ENCODE measurements around the gene SLAMF8. TPM values are rescaled to one million over a fixed set of nuclear protein-coding genes. Genes with fewer than 3 reads are reported as not detected.

Gene SLAMF8
- total RNA-seq, 1 experiment from 2014 or later = not detected

DNA sequence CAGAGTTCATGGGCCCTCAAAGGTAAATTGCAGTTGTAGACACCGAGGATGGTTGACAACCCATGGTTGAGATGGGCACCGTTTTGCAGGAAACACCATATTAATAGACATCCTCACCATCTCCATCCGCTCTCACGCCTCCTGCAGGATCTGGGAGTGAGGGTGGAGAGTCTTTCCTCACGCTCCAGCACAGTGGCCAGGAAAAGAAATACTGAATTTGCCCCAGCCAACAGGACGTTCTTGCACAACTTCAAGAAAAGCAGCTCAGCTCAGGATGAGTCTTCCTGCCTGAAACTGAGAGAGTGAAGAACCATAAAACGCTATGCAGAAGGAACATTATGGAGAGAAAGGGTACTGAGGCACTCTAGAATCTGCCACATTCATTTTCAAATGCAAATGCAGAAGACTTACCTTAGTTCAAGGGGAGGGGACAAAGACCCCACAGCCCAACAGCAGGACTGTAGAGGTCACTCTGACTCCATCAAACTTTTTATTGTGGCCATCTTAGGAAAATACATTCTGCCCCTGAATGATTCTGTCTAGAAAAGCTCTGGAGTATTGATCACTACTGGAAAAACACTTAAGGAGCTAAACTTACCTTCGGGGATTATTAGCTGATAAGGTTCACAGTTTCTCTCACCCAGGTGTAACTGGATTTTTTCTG, 9.3 kb downstream of the SLAMF8 start:
- no TSS peak for BruUV-seq (replicated peaks)
- in situ Hi-C loops (cut with HindIII; ENCODE audit: low pct_unique_long_range_greater_than_20kb, low sequenced_read_pairs) = no loop called here
- ATAC-seq (no peak), DNase-seq (ENCODE audit: low read depth, low spot score) (no peak)
- no peaks in the 10 kb centered on the region for H3K36me3 ChIP-seq (ENCODE audit: control insufficient read depth, insufficient read depth, low read length)
- intact Hi-C loops (cut with micrococcal nuclease; ENCODE audit: unreplicated experiment) = no loop called here
- ChIA-PET POLR2A (no interaction called here), CTCF (no interaction called here)
- no peak for TF ChIP-seq SIN3A (IDR thresholded peaks at IDR 0.05; ENCODE audit: borderline replicate concordance, insufficient read depth, low read depth, low read length)
- no peaks in the 10 kb centered on the region for H3K4me1 ChIP-seq (ENCODE audit: control insufficient read depth, insufficient read depth, low read length)
- H3K4me3 ChIP-seq (ENCODE audit: low read depth in 2 of 2, low read length in 2 of 2) = no peak overlapping the region
- no peaks in the 10 kb centered on the region for H3K9me3 ChIP-seq (ENCODE audit: control insufficient read depth, insufficient read depth, low read depth, low read length)
- H3K27ac ChIP-seq (ENCODE audit: low read length) = no peak overlapping the region
- no peaks in the 10 kb centered on the region for H3K27me3 ChIP-seq (ENCODE audit: control insufficient read depth, insufficient read depth, low read length)

DNA sequence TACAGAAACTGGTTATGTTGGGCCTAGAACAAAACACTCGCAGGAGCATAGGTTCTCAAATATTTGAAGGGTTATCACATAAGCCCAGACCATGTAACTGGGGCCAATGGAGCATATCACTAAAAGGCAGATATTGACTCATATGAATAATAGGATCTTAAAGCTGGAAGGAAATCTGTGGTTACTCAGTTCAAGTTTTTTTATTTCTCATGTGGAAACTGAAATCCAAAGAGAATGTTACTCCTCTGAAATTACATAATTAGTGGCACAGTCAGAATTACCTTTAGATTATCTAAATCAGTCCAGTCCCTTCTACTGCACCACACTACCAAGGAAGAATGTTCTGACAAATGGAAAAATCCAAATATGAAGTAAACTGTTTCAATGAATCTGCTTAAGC, 12.0 kb downstream of the SLAMF8 start:
- no TSS peak for BruUV-seq (replicated peaks)
- CTCF ChIA-PET = no interaction called here

More for the DNA sequence above, 12.0 kb downstream of the SLAMF8 start:
- POLR2A ChIA-PET = no interaction called here
- Histone ChIP-seq H3K27me3 (ENCODE audit: control insufficient read depth, insufficient read depth, low read length) (no peaks in the 10 kb centered on the region), H3K4me1 (ENCODE audit: control insufficient read depth, insufficient read depth, low read length) (no peaks in the 10 kb centered on the region), H3K4me3 (ENCODE audit: low read depth in 2 of 2, low read length in 2 of 2) (no peak overlapping the region), H3K9me3 (ENCODE audit: control insufficient read depth, insufficient read depth, low read depth, low read length) (no peaks in the 10 kb centered on the region), H3K36me3 (ENCODE audit: control insufficient read depth, insufficient read depth, low read length) (no peaks in the 10 kb centered on the region), H3K27ac (ENCODE audit: low read length) (no peak overlapping the region)
- intact Hi-C loops (cut with micrococcal nuclease; ENCODE audit: unreplicated experiment) (no loop called here), in situ Hi-C loops (cut with HindIII; ENCODE audit: low pct_unique_long_range_greater_than_20kb, low sequenced_read_pairs) (no loop called here)
- TF ChIP-seq POLR2AphosphoS5 (IDR thresholded peaks at IDR 0.05; ENCODE audit: low read depth, low read length) = no peak
- TF ChIP-seq, protein P1, sequence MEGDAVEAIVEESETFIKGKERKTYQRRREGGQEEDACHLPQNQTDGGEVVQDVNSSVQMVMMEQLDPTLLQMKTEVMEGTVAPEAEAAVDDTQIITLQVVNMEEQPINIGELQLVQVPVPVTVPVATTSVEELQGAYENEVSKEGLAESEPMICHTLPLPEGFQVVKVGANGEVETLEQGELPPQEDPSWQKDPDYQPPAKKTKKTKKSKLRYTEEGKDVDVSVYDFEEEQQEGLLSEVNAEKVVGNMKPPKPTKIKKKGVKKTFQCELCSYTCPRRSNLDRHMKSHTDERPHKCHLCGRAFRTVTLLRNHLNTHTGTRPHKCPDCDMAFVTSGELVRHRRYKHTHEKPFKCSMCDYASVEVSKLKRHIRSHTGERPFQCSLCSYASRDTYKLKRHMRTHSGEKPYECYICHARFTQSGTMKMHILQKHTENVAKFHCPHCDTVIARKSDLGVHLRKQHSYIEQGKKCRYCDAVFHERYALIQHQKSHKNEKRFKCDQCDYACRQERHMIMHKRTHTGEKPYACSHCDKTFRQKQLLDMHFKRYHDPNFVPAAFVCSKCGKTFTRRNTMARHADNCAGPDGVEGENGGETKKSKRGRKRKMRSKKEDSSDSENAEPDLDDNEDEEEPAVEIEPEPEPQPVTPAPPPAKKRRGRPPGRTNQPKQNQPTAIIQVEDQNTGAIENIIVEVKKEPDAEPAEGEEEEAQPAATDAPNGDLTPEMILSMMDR (IDR thresholded peaks at IDR 0.05) = no peak
- no peak for TF ChIP-seq TCF7L2 (IDR thresholded peaks at IDR 0.05; ENCODE audit: low read depth, low read length)
- TF ChIP-seq, protein P2, sequence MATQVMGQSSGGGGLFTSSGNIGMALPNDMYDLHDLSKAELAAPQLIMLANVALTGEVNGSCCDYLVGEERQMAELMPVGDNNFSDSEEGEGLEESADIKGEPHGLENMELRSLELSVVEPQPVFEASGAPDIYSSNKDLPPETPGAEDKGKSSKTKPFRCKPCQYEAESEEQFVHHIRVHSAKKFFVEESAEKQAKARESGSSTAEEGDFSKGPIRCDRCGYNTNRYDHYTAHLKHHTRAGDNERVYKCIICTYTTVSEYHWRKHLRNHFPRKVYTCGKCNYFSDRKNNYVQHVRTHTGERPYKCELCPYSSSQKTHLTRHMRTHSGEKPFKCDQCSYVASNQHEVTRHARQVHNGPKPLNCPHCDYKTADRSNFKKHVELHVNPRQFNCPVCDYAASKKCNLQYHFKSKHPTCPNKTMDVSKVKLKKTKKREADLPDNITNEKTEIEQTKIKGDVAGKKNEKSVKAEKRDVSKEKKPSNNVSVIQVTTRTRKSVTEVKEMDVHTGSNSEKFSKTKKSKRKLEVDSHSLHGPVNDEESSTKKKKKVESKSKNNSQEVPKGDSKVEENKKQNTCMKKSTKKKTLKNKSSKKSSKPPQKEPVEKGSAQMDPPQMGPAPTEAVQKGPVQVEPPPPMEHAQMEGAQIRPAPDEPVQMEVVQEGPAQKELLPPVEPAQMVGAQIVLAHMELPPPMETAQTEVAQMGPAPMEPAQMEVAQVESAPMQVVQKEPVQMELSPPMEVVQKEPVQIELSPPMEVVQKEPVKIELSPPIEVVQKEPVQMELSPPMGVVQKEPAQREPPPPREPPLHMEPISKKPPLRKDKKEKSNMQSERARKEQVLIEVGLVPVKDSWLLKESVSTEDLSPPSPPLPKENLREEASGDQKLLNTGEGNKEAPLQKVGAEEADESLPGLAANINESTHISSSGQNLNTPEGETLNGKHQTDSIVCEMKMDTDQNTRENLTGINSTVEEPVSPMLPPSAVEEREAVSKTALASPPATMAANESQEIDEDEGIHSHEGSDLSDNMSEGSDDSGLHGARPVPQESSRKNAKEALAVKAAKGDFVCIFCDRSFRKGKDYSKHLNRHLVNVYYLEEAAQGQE (IDR thresholded peaks at IDR 0.05; ENCODE audit: insufficient read depth in 1 of 2, low read depth in 2 of 2, low read length in 1 of 2) = no peak
- no peak for TF ChIP-seq SIN3A (IDR thresholded peaks at IDR 0.05; ENCODE audit: borderline replicate concordance, insufficient read depth, low read depth, low read length)
- DNase-seq (ENCODE audit: low read depth, low spot score) (no peak), ATAC-seq (no peak)

Data from Panc1 (cell line).